LNCAP (cell line): ENCODE data around the gene CTBP2.

Experiments
- CTCF ChIP-seq: fragments of 450-650 bp; IDR thresholded peaks from 2 replicates; pipeline ENCODE4 v1.5.1; 2017; ENCODE audit warnings: mild to moderate bottlenecking

CTBP2 gene

GRCh38 chr10:125133696-125134482 lies 26.5 kb downstream of the CTBP2 start:
- TF ChIP-seq CTCF = no peak

GRCh38 chr10:125132344-125132743 lies 28.0 kb downstream of the CTBP2 start:
- TF ChIP-seq CTCF = no peak

GRCh38 chr10:125130916-125131315 lies 29.4 kb downstream of the CTBP2 start:
- TF ChIP-seq CTCF = no peak

- TF ChIP-seq CTCF = no peak
These were observed 30.1 kb downstream of the CTBP2 start for GRCh38 chr10:125130260-125130659.

GRCh38 chr10:125129076-125129458 lies 31.3 kb downstream of the CTBP2 start:
- TF ChIP-seq CTCF = no peak

GRCh38 chr10:125128397-125129075 lies 31.8 kb downstream of the CTBP2 start:
- TF ChIP-seq CTCF = no peak

- TF ChIP-seq CTCF = no peak
These were observed 32.4 kb downstream of the CTBP2 start for GRCh38 chr10:125127986-125128385.
